NCI-H1105 treated with DMSO at 0.1 percent for 48 hours (cell line): ENCODE data around the gene ALPP.
"Not testable (repeated sequence)": the region's sequence is repeated elsewhere in the genome, so short reads cannot be mapped to it uniquely, and the experiment has no call there.

ENCODE experiments used
- DNase-seq: peaks from one replicate; lab custom pipeline; 2025; lab: John Stamatoyannopoulos, UW

ALPP gene

GRCh38 chr2:232381204-232382031, 2.9 kb downstream of the ALPP start:
- not testable (repeated sequence) for DNase-seq

- no peak for DNase-seq
Observed at GRCh38 chr2:232382331-232383225, 4.0 kb downstream of the ALPP start.

- no peak for DNase-seq
Observed at GRCh38 chr2:232384466-232384865, 5.9 kb downstream of the ALPP start.

- DNase-seq, result not testable (repeated sequence)
Observed at GRCh38 chr2:232385058-232385457, 6.5 kb downstream of the ALPP start.

- no peak for DNase-seq
Observed at GRCh38 chr2:232385660-232386489, 7.3 kb downstream of the ALPP start.

GRCh38 chr2:232386490-232386739, 7.9 kb downstream of the ALPP start:
- DNase-seq, result no peak

- DNase-seq, result no peak
Observed at GRCh38 chr2:232386740-232387450, 8.3 kb downstream of the ALPP start.

GRCh38 chr2:232387451-232388171, 9.1 kb downstream of the ALPP start:
- DNase-seq, result no peak

- no peak for DNase-seq
Observed at GRCh38 chr2:232388324-232388891, 9.9 kb downstream of the ALPP start.

GRCh38 chr2:232389327-232389726, 10.8 kb downstream of the ALPP start:
- no peak for DNase-seq

GRCh38 chr2:232390661-232391060, 12.1 kb downstream of the ALPP start:
- DNase-seq, result no peak

GRCh38 chr2:232393556-232393955, 15.0 kb downstream of the ALPP start:
- no peak for DNase-seq

GRCh38 chr2:232394431-232394830, 15.9 kb downstream of the ALPP start:
- not testable (repeated sequence) for DNase-seq

GRCh38 chr2:232395586-232395985, 17.0 kb downstream of the ALPP start:
- no peak for DNase-seq

- no peak for DNase-seq
Observed at GRCh38 chr2:232396683-232397082, 18.1 kb downstream of the ALPP start.

- DNase-seq, result no peak
Observed at GRCh38 chr2:232398293-232399034, 19.9 kb downstream of the ALPP start.

GRCh38 chr2:232400256-232401015, 21.9 kb downstream of the ALPP start:
- no peak for DNase-seq

- DNase-seq, result no peak
Observed at GRCh38 chr2:232402518-232402917, 24.0 kb downstream of the ALPP start.

GRCh38 chr2:232405943-232406510, 27.5 kb downstream of the ALPP start:
- no peak for DNase-seq
